ENCODE data around the gene ZSCAN25. TPM values are rescaled to one million over a fixed set of nuclear protein-coding genes. Genes with fewer than 3 reads are reported as not detected.

The ZSCAN25 gene
- polyA plus RNA-seq, 1 donor from 2014 or later = 12.2 TPM

GRCh38 chr7:99679400-99680191 is 62.9 kb downstream of the ZSCAN25 start, which contains the start of gene CYP3A5:
Gene CYP3A5 (minus strand): TSS chr7:99679996. CDS start chr7:99679896, 100 bp downstream.
- Histone ChIP-seq H3K4me3 (ENCODE audit: low read length) (no peak within 1 kb of the TSS), H3K9me3 (ENCODE audit: low read length) (no peaks in the 10 kb centered on the region), H3F3A (ENCODE audit: insufficient read depth, low read length, poor library complexity, severe bottlenecking) (no peaks in the 10 kb centered on the region), H3K9ac (ENCODE audit: low read length) (no peak within 1 kb of the TSS), H3K27me3 (ENCODE audit: insufficient read depth, low read depth, low read length) (no peaks in the 10 kb centered on the region), H4K20me1 (ENCODE audit: insufficient read depth) (no peaks in the 10 kb centered on the region), H3K79me2 (replicated peaks; ENCODE audit: insufficient read depth, low read length) (no peaks in the 10 kb centered on the region), H3K27ac (ENCODE audit: low read length) (no peak within 1 kb of the TSS), H3K4me2 (ENCODE audit: low read length) (no peak within 1 kb of the TSS), H2AFZ (ENCODE audit: low read depth, low read length) (no peak within 1 kb of the TSS), H3K36me3 (ENCODE audit: insufficient read depth, low read length) (no peaks in the 10 kb centered on the region), H3K9me2 (ENCODE audit: insufficient read depth, low read length) (no peaks in the 10 kb centered on the region)
- TF ChIP-seq CTCF (IDR thresholded peaks at IDR 0.05; ENCODE audit: poor library complexity, severe bottlenecking) (no peak), SMC3 (conservative IDR thresholded peaks at IDR 0.05; ENCODE audit: poor library complexity) (no peak), MXI1 (conservative IDR thresholded peaks at IDR 0.05; ENCODE audit: poor library complexity, severe bottlenecking) (no peak), EZH2 (IDR thresholded peaks at IDR 0.05; ENCODE audit: borderline replicate concordance, insufficient read depth, low read length, poor library complexity, severe bottlenecking) (no peak), EP300 (conservative IDR thresholded peaks at IDR 0.05; ENCODE audit: poor library complexity, severe bottlenecking) (no peak), POLR2AphosphoS5 (IDR thresholded peaks at IDR 0.05) (no peak), REST (IDR thresholded peaks at IDR 0.05; ENCODE audit: borderline replicate concordance) (no peak), RAD21 (conservative IDR thresholded peaks at IDR 0.05) (no peak), TAF1 (IDR thresholded peaks at IDR 0.05; ENCODE audit: low read depth) (no peak)

Other genes with a start within 250 kb of the ZSCAN25 start
- 1.7 and 3.6 TPM in 2 replicates for gene ARPC1B, start 242.2 kb upstream of the ZSCAN25 start, polyA plus RNA-seq
- 185 and 212 TPM in 2 replicates for gene PDAP1, start 208.3 kb upstream of the ZSCAN25 start, polyA plus RNA-seq
- 200 and 251 TPM in 2 replicates for gene BUD31, start 208.0 kb upstream of the ZSCAN25 start, polyA plus RNA-seq
- 4.0 and 5.7 TPM in 2 replicates for gene PTCD1, start 178.1 kb upstream of the ZSCAN25 start, polyA plus RNA-seq
- 209 and 238 TPM in 2 replicates for gene CPSF4, start 178.0 kb upstream of the ZSCAN25 start, polyA plus RNA-seq
- 1,790 and 1,998 TPM in 2 replicates for gene ATP5MF, start 150.8 kb upstream of the ZSCAN25 start, polyA plus RNA-seq
- 49.9 and 59.8 TPM in 2 replicates for gene ZNF789, start 144.1 kb upstream of the ZSCAN25 start, polyA plus RNA-seq
- gene ZNF394, start 116.7 kb upstream of the ZSCAN25 start, polyA plus RNA-seq = 9.5 and 11.2 TPM in 2 replicates
- 18.6 and 21.8 TPM in 2 replicates for gene ZKSCAN5, start 112.3 kb upstream of the ZSCAN25 start, polyA plus RNA-seq
- gene FAM200A, start 64.8 kb upstream of the ZSCAN25 start, polyA plus RNA-seq = 21.7 and 24.0 TPM in 2 replicates
- gene ZNF655, start 58.3 kb upstream of the ZSCAN25 start, polyA plus RNA-seq = 89.0 and 92.8 TPM in 2 replicates
- gene TMEM225B, start 18.7 kb upstream of the ZSCAN25 start, polyA plus RNA-seq = 2.9 and 3.6 TPM in 2 replicates
- not detected in 2 replicates for gene CYP3A5, start 63.0 kb downstream of the ZSCAN25 start, polyA plus RNA-seq
- gene CYP3A7, start 118.2 kb downstream of the ZSCAN25 start, polyA plus RNA-seq = not detected in 2 replicates
- gene CYP3A4, start 167.2 kb downstream of the ZSCAN25 start, polyA plus RNA-seq = not detected in 2 replicates
- gene CYP3A43, start 211.1 kb downstream of the ZSCAN25 start, polyA plus RNA-seq = 0.48 TPM in 1 of 2 replicates, not detected in the other

All from neural cell (in vitro differentiated cells).